NCI-H774 (cell line): ENCODE results near the gene SHBG.
"Not testable (repeated sequence)": the region's sequence is repeated elsewhere in the genome, so short reads cannot be mapped to it uniquely, and the experiment has no call there.

ENCODE experiments used
- DNase-seq: peaks from one replicate; lab custom pipeline; 2025; lab: John Stamatoyannopoulos, UW

SHBG gene

DNA sequence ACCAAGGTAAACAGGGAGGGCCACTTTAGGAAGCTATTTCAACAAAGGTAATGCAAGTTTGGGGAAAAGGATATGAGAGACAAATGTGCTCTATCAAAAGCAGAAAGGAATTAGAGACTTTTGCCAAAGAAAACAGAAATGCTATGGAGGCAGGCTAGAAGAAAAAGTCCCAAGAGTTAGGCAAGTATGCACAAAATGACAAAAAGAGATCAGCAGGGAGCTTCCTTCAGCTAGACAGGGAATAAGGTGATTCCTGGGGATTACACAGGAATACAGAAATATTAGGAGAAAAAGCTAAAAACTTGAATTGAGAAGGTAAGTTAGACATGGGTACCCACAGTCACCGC, 17.7 kb upstream of the SHBG start:
- DNase-seq = no peak

DNA sequence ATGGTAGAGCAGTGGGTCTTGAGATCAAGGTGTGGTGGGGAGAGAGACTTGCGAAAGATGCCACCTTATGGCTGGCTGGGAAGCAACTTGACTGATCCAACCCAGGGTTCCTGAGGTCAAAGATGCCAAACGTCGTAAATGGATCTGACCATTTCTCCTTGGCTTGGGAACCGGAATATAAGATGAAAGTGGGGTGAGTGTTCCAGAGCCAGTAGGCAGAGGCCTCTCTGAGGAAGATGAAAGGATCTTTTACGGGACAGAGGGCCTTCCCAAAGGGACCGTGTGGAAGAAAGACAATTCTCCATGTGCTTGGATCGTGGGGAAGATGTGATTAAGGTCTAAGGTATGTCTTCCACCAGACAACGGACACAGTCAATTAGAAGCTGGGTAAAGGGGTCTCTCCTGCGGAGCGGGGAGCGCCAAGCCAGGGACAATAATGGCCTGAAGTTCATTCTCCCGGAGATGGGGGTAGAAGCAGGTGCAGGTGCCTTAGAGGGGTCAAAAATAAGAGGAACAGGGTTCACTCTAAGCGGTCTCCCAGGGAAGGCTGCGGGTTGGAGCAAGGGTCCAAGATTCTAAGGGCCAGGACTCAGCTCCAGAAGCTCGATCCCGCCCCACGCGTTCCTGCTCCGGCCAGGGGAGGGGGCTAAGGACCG, 16.0 kb upstream of the SHBG start:
- DNase-seq = no peak

DNA sequence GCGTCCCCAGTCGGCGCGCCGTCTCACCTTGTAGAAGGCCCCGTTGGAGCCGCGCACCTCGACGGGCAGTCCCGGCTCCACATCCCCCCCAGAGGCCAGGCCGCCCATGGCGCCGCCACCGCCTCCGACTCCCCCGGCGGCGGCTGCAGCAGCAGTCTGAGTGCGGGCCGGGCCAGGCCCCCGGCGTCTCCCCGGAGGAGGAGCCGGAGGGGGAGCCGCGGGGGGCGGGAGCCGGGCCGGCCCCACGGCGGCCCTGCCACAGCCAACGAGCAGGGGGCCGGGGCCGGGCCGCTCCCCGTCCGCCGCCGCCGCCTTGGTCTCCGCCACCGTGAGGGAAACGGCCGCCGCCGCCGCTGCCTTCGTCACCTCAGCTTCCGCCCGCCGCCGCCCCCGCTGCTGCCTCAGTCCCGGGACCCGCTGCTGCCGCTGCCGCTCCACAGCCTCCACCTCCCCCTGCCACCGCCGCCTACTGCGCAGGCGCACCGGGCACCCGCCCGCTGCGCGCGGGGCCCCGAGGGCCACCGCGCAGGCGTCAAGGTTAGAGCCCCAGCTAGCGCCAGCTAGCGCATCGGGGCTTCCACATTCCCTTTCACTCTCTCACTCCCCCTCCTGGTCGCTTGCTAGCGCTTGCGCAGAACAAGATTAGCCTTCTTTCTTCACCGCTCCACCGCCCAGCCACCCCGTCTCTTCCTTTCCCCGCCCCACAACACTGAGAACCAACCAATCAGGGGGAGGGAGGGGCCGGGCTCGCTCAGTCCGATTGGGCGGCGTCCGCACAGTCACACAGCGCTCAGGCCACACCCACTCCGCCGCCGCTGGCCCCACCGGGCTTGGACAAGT, 15.3 kb upstream of the SHBG start, which contains the start of gene FXR2:
TSS of gene FXR2 (minus strand) at position 473 of the 840 bp plus-strand sequence. CDS start at position 108, 365 bp downstream.
- DNase-seq = peak; percentile 93

DNA sequence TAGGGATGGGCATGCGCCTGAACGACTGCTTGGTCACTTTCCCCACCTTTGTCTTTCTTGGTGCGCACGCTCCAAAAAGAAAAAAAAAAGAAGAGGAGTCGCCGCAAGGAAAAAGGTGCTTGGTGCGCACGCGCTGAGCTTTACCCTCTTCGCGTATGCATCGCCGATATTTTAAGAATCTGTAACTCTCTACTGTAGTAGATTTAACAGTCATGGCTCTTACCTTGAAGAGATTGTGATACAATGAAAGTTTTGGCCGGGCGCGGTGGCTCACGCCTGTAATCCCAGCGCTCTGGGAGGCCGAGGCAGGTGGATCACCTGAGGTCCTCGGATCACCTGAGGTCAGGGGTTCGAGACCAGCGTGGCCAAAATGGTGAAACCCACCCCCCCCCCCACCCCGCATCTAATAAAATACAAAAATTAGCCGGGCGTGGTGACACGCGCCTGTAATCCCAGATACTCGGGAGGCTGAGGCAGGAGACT, 14.6 kb upstream of the SHBG start:
- DNase-seq = no peak

DNA sequence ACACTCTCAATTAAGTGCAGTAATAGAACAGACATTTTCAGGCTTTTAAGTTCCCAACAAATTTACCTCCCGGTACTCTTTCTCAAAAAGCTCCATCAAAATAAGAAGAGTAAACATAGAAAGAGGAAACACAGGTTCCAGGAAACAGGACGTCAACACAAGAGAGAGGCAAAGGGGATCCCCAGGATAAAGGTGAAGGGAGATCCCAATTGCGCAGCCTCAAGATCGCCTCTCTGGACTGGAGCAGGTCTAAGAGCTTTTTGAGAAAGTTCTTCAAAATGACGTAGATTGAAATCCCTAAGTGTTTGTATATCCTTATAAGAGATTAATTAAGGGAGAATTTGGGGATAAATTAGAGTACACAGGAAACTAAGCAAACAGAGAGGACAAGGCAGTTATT, 11.3 kb upstream of the SHBG start:
- DNase-seq = no peak

DNA sequence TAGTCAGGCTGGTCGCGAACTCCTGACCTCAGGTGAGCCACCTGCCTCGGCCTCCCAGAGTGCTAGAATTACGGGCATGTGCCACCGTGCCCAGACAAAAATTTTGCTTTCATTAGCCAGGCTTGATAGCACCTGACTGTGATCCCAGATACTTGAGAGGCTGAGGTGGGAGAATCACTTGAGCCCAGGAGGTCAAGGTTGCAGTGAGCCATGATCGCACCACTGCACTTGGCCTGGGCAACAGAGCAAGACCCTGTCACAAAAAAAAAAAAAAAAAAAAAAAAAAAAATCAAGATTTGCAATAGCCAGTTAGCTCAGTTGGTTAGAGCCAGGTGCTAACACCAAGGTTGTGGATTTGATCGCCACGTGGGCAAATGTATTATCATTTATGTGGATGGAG, 9.1 kb upstream of the SHBG start:
- DNase-seq = no peak

DNA sequence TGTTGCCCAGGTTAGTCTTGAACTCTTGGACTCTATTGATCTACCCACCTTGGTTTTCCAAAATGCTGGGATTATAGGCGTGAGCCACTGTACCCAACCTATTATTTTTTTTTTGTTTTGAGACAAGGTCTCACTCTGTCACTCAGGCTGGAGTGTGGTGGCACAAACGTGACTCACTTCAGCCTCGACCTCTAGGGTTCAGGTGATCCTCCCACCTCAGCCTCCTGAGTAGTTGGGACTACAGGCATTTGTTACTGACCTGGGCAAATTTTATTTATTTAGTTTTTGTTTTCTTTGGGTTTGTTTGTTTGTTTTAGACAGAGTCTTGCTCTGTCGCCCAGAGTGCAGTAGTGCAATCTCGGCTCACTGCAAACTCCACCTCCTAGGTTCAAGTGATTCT, 6.3 kb upstream of the SHBG start:
- DNase-seq = no peak

DNA sequence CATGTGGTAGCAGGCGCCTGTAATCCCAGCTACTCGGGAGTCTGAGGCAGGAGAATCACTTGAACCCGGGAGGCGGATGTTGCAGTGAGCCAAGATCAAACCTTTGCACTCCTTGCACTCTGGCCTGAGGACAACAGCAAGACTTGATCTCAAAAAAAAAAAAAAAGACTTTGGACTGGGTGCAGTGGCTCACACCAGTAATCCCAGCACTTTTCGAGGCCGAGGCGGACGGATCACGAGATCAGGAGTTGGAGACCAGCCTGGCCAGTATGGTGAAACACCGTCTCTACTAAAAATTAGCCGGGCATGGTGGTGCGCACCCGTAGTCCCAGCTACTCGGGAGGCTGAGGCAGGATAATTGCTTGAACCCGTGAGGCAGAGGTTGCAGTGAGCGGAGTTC, 4.2 kb upstream of the SHBG start:
- DNase-seq = not testable (repeated sequence)

DNA sequence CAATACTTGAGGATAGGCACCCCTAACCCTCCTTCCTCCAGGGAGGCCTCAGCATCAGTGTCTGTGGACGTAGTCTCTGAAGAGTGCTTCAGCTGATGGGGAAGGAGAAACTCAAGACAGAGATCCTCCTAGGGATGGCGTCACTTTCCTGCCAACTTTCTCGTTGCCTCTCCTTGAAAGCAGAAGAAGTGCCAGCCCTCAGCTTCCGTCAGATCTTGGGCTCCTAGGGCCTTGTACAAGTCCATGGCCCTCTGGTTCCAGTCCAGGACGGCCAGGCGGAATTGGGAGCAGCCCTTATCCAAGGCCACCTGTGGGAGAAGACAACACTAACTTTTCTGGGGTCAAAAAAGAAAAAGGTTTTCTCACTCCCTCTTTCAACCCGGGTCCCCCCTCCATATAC, 3.6 kb upstream of the SHBG start:
- DNase-seq = no peak

DNA sequence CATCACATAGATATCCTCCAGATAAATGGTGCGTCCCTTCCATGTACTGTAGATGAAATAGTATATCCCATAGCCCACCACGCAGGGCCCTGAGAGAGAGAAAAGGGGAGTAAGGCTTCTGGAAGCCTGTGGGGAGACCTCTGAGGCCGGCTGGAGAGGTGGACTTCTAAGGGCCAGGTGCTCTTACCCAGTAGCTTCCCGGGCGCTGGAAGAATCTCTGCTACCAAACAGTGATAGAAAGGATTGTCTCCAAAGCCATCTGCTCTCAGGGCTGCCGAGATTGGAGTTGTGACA, 3.0 kb upstream of the SHBG start:
- DNase-seq = no peak

DNA sequence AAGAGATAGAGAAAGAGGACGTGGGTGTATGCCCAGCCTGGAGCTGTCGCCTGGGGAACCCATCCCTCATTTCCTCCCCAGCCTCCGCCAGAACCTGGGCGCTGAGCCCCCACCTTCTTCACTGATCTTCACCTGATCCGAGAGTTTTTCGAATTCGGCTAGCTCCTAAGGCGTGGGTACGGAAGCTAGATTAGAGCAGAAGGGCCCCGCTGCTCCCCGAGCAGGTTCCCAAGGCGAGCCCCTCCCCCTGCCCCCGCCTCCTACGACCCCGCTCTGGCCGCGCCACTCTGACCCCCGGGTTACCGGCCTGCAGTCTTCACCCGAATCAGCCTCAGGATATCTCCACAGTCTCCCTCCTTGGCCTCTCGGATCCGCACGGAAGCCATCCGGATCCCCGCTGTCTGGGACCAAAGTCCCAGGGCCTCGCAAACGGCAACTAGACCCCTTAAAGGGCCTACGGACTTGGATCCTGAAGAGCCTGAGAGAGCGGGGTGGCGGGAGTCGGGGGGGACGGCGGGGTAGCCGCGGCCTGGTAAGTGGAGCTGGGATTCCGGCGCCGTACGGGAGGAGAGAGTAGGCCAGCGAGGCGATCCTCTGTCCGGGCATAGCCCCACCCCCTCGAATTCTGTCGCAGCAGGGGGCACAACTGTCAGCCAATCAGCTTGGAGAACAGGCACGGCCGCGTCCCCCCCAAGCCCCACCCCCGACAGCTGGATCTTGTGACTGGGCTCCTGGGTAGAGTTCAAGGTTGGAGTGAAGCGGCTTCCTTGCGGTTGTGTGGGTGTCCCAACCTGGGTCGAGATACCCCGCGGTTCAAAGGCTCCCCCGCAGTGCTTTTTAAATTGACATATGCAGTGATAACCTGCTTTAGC, 2.4 kb upstream of the SHBG start, which contains the start of gene SAT2:
TSS of gene SAT2 (minus strand) at position 572 of the 872 bp plus-strand sequence. CDS start at position 386, 186 bp downstream.
- peak; percentile 54 for DNase-seq

DNA sequence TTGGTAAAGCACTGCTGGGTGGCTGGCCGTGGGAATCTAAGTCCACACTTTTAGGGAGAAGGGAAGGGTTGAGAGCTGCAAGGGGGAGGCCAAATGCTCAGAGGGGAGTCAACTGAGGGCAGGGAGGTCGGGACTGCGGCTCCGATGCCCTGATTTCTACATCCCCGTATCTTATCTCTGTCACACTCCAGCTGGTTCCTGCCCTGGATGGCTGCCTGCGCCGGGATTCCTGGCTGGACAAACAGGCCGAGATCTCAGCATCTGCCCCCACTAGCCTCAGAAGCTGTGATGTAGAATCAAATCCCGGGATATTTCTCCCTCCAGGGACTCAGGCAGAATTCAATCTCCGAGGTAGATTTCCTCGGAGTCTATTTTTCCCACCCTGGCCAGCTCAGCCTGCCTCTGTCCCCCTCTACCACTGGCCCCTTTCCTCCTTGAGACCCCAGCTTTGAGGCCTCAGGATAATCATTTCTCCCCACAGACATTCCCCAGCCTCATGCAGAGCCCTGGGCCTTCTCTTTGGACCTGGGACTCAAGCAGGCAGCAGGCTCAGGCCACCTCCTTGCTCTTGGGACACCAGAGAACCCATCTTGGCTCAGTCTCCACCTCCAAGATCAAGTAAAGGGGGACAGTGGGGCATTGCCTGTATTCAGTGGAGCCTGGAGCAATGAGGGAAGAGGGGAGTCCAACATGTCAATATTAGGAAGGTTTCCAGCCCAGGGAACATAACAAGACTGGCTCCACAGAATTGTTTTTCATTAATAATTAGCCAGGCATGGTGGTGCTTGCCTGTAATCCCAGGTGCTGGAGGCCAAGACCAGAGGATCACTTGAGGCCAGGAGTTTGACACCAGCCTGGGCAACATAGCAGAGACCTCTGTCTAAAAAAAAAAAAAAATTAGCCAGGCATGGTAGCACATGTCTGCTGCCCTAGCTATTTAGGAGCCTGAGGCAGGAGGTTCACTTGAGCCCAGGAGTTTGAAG, 1.8 kb downstream of the SHBG start:
- DNase-seq = no peak

DNA sequence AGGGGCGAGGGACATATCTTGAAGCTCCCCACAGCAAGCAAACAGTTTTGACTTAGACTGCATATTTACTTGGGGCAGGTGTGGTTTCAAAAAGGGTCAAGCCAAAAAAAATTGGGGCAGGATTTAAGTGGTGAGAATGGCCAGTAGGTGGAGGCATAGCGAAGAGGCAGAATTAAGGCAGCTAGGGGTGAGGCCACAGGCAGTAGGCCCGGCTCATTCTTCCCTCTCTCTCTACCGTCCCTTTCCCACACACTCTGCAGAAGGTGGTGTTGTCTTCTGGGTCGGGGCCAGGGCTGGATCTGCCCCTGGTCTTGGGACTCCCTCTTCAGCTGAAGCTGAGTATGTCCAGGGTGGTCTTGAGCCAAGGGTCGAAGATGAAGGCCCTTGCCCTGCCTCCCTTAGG, 2.6 kb downstream of the SHBG start:
- DNase-seq = no peak

DNA sequence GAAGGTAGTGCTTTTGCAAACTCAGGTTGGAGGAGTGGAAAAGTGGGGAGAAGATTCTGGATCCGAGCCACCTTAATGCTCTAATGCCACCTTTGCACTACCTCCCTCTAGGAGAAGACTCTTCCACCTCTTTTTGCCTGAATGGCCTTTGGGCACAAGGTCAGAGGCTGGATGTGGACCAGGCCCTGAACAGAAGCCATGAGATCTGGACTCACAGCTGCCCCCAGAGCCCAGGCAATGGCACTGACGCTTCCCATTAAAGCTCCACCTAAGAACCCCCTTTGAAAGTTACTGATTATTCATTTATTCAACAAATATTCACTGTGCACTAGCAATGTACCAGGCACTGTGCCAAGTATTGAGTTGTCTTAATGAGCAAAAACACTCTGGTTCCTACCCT, 3.2 kb downstream of the SHBG start:
- no peak for DNase-seq

DNA sequence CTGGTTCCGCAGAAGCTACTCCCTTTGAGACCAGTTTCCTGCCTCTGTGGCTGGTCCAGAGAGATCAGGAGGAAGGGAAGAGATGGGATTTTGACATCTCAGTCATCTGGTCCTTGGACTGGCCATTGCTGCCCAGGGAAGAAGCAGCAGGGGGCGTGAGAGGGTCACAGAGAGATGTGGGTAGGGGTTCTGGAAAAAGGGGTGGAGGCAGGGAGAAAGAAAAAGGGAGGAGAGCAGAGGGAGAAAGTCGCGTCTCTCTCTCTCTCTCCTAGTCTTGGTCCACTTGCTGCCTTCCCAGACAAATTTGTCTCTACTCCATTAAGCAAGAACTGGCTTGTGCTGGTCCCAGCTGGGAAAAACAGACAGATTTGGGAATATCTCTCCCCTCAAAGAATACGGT, 4.4 kb downstream of the SHBG start:
- DNase-seq = no peak

DNA sequence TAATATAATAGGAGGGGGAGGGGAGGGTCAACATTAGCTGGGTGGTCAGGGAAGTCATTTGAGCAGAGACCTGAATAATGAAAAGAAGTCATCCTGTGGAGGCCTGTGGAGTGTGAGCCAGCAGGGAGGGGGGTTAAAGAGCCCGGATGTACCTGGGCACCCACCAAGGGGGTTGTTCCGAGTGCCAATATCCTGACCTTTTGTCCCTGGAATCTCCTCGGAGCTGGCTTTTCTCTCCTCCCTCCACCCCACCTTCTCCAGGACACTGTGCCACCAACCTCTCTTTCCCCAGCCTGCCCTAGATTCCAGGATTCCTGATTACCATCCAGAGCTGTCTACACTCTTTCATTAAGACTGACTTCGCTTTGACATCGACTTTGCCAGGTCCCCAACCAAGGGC, 6.2 kb downstream of the SHBG start:
- no peak for DNase-seq

DNA sequence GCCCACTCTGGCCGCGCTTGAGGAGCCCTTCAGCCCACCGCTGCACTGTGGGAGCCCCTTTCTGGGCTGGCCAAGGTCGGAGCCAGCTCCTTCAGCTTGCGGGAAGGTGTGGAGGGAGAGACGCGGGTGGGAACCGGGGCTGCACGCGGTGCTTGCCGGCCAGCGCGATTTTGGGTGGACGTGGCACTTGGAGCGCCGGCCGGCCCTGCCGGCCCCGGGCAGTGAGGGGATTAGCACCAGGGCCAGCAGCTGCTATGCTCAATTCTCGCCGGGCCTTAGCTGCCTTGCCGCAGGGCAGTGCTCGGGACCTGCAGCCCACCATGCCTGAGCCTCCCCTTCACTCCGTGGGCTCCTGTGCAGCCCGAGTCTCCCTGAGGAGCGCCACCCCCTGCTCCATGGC, 10.8 kb downstream of the SHBG start:
- no peak for DNase-seq

DNA sequence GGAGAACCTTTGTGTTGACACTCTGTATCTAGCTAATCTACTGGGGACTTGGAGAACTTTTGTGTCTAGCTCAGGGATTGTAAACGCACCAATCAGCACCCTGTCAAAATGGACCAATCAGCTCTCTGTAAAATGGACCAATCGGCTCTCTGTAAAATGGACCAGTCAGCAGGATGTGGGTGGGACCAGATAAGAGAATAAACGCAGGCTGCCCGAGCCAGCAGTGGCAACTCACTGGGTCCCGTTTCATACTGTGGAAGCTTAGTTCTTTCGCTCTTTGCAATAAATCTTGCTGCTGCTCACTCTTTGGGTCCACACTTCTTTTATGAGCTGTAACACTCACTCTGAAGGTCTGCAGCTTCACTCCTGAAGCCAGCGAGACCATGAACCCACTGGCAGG, 11.7 kb downstream of the SHBG start:
- DNase-seq = not testable (repeated sequence)

DNA sequence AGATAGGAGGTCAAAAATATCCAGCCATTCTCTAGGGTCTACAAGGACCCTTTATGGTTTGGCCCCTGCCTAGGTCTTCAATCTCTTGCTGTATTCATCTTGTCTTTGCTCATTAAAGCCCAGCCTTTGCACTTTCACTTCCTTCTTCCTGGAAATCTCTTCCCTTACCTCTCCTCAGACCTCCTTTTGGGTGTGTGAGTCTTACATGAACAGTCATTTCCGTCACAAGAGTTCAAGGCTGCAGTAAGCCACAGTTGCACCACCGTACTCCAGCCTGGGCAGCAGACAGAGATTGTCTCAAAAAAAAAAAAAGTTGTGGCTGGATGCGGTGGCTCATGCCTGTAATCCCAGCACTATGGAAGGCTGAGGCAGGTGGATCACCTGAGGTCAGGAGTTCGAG, 14.8 kb downstream of the SHBG start:
- DNase-seq = no peak

DNA sequence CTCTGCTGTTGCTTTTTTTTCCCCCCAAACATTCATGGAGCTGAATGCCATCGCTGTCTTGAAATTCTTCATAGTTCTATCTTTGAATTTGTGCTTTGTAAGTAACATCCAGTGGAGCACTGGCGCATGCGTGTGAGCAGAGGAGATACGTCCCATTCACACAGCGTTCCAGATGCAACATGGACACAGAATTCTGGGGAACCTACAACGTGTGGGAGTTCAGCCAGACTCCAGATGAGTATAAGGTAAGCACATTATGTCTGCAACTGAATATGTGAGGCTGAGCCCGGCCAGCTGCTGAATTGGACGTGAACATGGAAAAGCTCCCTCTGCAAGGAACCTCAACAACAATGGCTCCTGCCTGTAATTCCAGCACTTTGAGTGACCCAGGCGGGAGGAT, 16.5 kb downstream of the SHBG start:
- DNase-seq = no peak

DNA sequence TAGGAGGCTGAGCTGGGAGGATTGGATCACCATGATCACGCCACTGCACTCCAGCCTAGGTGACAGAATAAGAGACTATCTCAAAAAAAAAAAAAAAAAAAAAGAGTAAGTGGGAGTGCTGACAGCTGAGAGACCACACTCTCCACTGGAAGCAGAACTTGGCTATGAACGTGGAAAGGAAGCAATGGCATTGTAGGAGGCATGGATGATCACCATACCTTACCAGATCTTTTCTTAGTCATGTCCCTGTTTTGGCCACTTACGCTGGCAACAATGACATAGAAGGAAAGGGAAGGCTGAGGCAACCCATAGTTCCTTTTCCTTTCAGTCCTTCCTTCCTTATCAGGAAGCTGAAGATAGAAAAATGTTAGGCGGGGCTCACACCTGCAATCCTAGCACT, 17.1 kb downstream of the SHBG start:
- DNase-seq = no peak
